HepG2 (cell line): Measurements from ENCODE around the gene HOXD8. TPM values are rescaled to one million over a fixed set of nuclear protein-coding genes. Genes with fewer than 3 reads are reported as not detected.

Experiments
- ATAC-seq: fragments of 200-7000 bp; cut with Tn5 transposase; 3 replicates; pipeline ENCODE4 v1.9.1; 2020; ENCODE audit warnings: mild to moderate bottlenecking, moderate library complexity
- BruUV-seq: library from RNA; stranded (reverse); fragments of 400-500 nt; replicated peaks from 2 replicates; lab custom pipeline; 2021; lab: Mats Ljungman, UMichigan
- CTCF ChIA-PET: fragments of 300-600 bp; formaldehyde crosslinking; extraction: SDS; loops from one replicate; lab custom pipeline; 2021; ENCODE audit warnings: low total read pairs, inconsistent platforms, low intra/inter-chr PET ratio; lab: Yijun Ruan, JAX
- POLR2A ChIA-PET: fragments of 350-600 bp; sonication (Branson Sonifier 250); formaldehyde crosslinking; loops from one replicate; lab custom pipeline; 2020; ENCODE audit warnings: antibody characterized with exemption, inconsistent platforms; lab: Yijun Ruan, JAX
- DNase-seq: peaks from one replicate; pipeline ENCODE4 v3.0.0-alpha.2; 2015; ENCODE audit warnings: low spot score
- FAIRE-seq: peaks from 3 replicates; lab custom pipeline; 2011; peaks lifted over from hg19 to GRCh38; lab: Jason Lieb, UNC
- H2AFZ ChIP-seq: one replicate; pipeline ENCODE4 v1.6.1; 2011; ENCODE audit warnings: low read length, inconsistent platforms
- H3K27ac ChIP-seq: fragments of 300-600 bp; 3 replicates; pipeline ENCODE4 v1.8.0; 2011; ENCODE audit warnings: mixed run types, mild to moderate bottlenecking, mixed read lengths, low read length, inconsistent platforms; ENCODE audit not compliant: insufficient read depth; ENCODE audit errors: extremely low read length
- H3K27me3 ChIP-seq, 2 experiments: fragments of 200-600 bp in 1 of 2; 2 replicates in 1 of 2; 3 replicates in 1 of 2; pipeline versions ENCODE4 v1.6.0 to v1.8.0; 2011; ENCODE audit warnings: low read length in 2 of 2, mild to moderate bottlenecking in 2 of 2, moderate library complexity in 2 of 2, inconsistent platforms in 1 of 2; ENCODE audit not compliant: insufficient read depth in 2 of 2, control insufficient read depth in 1 of 2
- H3K36me3 ChIP-seq, 2 experiments: fragments of 200-600 bp in 1 of 2; replicated peaks in 1 of 2; 2 replicates in 1 of 2; 3 replicates in 1 of 2; pipeline versions ENCODE4 v1.5.1 to v1.8.0; 2011; ENCODE audit warnings: low read length in 2 of 2, inconsistent platforms in 1 of 2; ENCODE audit not compliant: insufficient read depth in 2 of 2, control insufficient read depth in 1 of 2
- H3K4me1 ChIP-seq: 2 replicates; pipeline ENCODE4 v1.5.1; 2012; ENCODE audit warnings: low read length, inconsistent platforms; ENCODE audit not compliant: insufficient read depth
- H3K4me2 ChIP-seq: 2 replicates; pipeline ENCODE4 v1.6.0; 2011; ENCODE audit warnings: low read depth, low read length, inconsistent platforms
- H3K4me3 ChIP-seq, 3 experiments: fragments of 200-600 bp in 1 of 3; sonication (generic), shearing (Covaris generic) in 1 of 3; replicated peaks in 1 of 3; 2 replicates each; pipeline ENCODE4 v1.5.1; 2011 to 2016; ENCODE audit warnings: low read length in 3 of 3, inconsistent platforms in 2 of 3, low read depth in 2 of 3, mild to moderate bottlenecking in 2 of 3, control low read depth in 1 of 3, mixed read lengths in 1 of 3; ENCODE audit not compliant: insufficient read depth in 1 of 3
- H3K79me2 ChIP-seq: one replicate; pipeline ENCODE4 v1.6.1; 2011; ENCODE audit warnings: low read length, inconsistent platforms; ENCODE audit not compliant: insufficient read depth
- H3K9ac ChIP-seq: 2 replicates; pipeline ENCODE4 v1.6.0; 2011; ENCODE audit warnings: mild to moderate bottlenecking, low read depth, low read length, inconsistent platforms; ENCODE audit not compliant: insufficient read depth
- H3K9me3 ChIP-seq: 2 replicates; pipeline ENCODE4 v1.5.1; 2012; ENCODE audit warnings: mild to moderate bottlenecking, low read length
- H4K20me1 ChIP-seq: 2 replicates; pipeline ENCODE4 v1.6.0; 2011; ENCODE audit warnings: inconsistent platforms, mild to moderate bottlenecking, low read length, moderate library complexity; ENCODE audit not compliant: insufficient read depth
- GATAD1 ChIP-seq: IDR thresholded peaks from 2 replicates; pipeline ENCODE4 v1.6.1; 2016; ENCODE audit warnings: missing genetic modification reagents, missing compliant biosample characterization
- LRRFIP1 ChIP-seq: sonication (generic); formaldehyde crosslinking; conservative IDR thresholded peaks from 2 replicates; pipeline ENCODE4 v1.4.0; 2020; ENCODE audit warnings: missing genetic modification reagents
- MLXIP ChIP-seq: sonication (generic); formaldehyde crosslinking; IDR thresholded peaks from 2 replicates; pipeline ENCODE4 v1.9.0; 2021; ENCODE audit warnings: missing genetic modification reagents, borderline replicate concordance
- POLR2AphosphoS5 ChIP-seq: IDR thresholded peaks from 2 replicates; pipeline ENCODE4 v1.6.1; 2012; ENCODE audit warnings: low read depth, low read length
- RARA ChIP-seq: IDR thresholded peaks from 2 replicates; pipeline ENCODE4 v1.6.1; 2016; ENCODE audit warnings: missing genetic modification reagents, missing compliant biosample characterization
- SSRP1 ChIP-seq: IDR thresholded peaks from 2 replicates; pipeline ENCODE4 v1.6.1; 2016; ENCODE audit warnings: control low read depth
- ZNF280D ChIP-seq: sonication (generic); formaldehyde crosslinking; IDR thresholded peaks from 2 replicates; pipeline ENCODE4 v1.5.1; 2020; ENCODE audit warnings: mild to moderate bottlenecking, missing genetic modification reagents
- WGBS: methylation state at CpG from one replicate; pipeline ENCODE4 v1.1.6; 2017; ENCODE audit warnings: low lambda C conversion rate; 5-methylcytosine and 5-hydroxymethylcytosine counted together
- in situ Hi-C: cut with HindIII; loops from 2 replicates; pipeline ENCODE4 v1.10.0; 2017; ENCODE audit warnings: low pct_unique_long_range_greater_than_20kb; ENCODE audit not compliant: extremely low pct_ligation_motif_present
- intact Hi-C: fragments of 100-400 bp; cut with micrococcal nuclease; formaldehyde crosslinking; loops from one replicate; pipeline ENCODE4 v1.10.0; 2022; ENCODE audit not compliant: unreplicated experiment
- polyA plus RNA-seq, 8 experiments: library from polyadenylated mRNA; depleted of rRNA in 3 of 8; stranded (reverse) in 7 of 8; unstranded in 1 of 8; fragments of >200 nt; fragmentation: Illumina TruSeq in 4 of 8; extraction: Trizol in 4 of 8; gene quantifications; 2 replicates each; pipeline versions ENCODE4 v1.2.1 to v1.2.3, GENCODE V29; 2011 to 2016; ENCODE audit warnings: low read depth in 4 of 8, missing spikeins in 1 of 8, mixed read lengths in 1 of 8; ENCODE audit not compliant: insufficient read depth in 1 of 8
- total RNA-seq, 5 experiments: library from RNA; depleted of rRNA; stranded (reverse); fragments of >200 nt; fragmentation: Illumina TruSeq; extraction: Trizol; gene quantifications; 2 replicates each; pipeline ENCODE4 v1.2.3, GENCODE V29; 2016; ENCODE audit warnings: low read depth in 1 of 5

HOXD8 gene
- total and polyA plus RNA-seq, 2 of the 13 experiments (the other 11 are each of a cell fraction or from before 2014, with no cell fraction given) = not detected

GRCh38 chr2:176121190-176122051 lies 8.1 kb upstream of the HOXD8 start:
- Histone ChIP-seq H3K27me3 (peaks cover 27 to 96% of the 10 kb centered on the region in 2 experiments), H3K27ac (no peak overlapping the region), H3K9me3 (no peaks in the 10 kb centered on the region), H3K36me3 (no peaks in the 10 kb centered on the region), H3K4me1 (no peaks in the 10 kb centered on the region), H3K4me2 (no peak overlapping the region), H3K9ac (no peak overlapping the region), H3K4me3 (no peak overlapping the region), H4K20me1 (no peaks in the 10 kb centered on the region; the same call in 1 of the 2 replicates), H3K79me2 (no peaks in the 10 kb centered on the region), H2AFZ (no peak overlapping the region)
- FAIRE-seq = no peak
- no TSS peak for BruUV-seq
- POLR2A ChIA-PET = no interaction called here
- intact Hi-C loops = no loop called here
- TF ChIP-seq ZNF280D = no peak
- no peak for TF ChIP-seq LRRFIP1
- TF ChIP-seq GATAD1 (CRISPR knock-in tag) = no peak
- no peak for TF ChIP-seq RARA (CRISPR knock-in tag)
- no peak for TF ChIP-seq SSRP1 (CRISPR knock-in tag)
- TF ChIP-seq MLXIP (CRISPR knock-in tag) = no peak
- no peak for TF ChIP-seq POLR2AphosphoS5
- in situ Hi-C loops = no loop called here
- no peak for ATAC-seq
- CTCF ChIA-PET = no interaction called here
- DNase-seq = no peak
- 70% methylated on average over 48 of the region's 53 CpGs for WGBS
